ENCODE results near the gene SLC25A39.
"Not testable (repeated sequence)": the region's sequence is repeated elsewhere in the genome, so short reads cannot be mapped to it uniquely, and the experiment has no call there.

DNA sequence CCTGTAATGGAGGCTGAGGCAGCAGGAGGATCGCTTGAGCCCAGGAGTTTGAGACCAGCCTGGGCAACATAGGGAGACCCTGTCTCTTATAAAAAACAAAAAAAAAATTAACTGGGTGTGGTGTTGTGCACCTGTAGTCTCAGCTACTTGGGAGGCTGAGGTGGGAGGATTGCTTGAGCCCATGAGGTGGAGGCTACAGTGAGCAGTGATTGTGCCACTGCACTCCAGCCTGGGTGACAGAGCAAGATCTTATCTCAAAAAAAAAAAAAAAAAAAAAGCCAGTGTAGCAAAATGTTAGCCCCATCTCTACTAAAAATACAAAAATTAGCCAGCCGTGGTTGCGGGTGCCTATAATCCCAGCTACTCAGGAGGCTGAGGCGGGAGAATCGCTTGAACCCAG, 5.6 kb upstream of the SLC25A39 start:
- TF ChIP-seq, protein P1, sequence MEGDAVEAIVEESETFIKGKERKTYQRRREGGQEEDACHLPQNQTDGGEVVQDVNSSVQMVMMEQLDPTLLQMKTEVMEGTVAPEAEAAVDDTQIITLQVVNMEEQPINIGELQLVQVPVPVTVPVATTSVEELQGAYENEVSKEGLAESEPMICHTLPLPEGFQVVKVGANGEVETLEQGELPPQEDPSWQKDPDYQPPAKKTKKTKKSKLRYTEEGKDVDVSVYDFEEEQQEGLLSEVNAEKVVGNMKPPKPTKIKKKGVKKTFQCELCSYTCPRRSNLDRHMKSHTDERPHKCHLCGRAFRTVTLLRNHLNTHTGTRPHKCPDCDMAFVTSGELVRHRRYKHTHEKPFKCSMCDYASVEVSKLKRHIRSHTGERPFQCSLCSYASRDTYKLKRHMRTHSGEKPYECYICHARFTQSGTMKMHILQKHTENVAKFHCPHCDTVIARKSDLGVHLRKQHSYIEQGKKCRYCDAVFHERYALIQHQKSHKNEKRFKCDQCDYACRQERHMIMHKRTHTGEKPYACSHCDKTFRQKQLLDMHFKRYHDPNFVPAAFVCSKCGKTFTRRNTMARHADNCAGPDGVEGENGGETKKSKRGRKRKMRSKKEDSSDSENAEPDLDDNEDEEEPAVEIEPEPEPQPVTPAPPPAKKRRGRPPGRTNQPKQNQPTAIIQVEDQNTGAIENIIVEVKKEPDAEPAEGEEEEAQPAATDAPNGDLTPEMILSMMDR (IDR thresholded peaks at IDR 0.05), result not testable (repeated sequence)
- TF ChIP-seq POLR2A (IDR thresholded peaks at IDR 0.05), result not testable (repeated sequence)

All from Peyer's patch (tissue), 4 donors.